ENCODE measurements around the gene DLG1. TPM values are rescaled to one million over a fixed set of nuclear protein-coding genes. Genes with fewer than 3 reads are reported as not detected.
A peak's percentile ranks its signal among the peaks of the same experiment; 100 is the strongest.

The DLG1 gene
- total RNA-seq, 4 donors from 2014 or later: 71.4 to 90.4 (median 80.9) TPM

- Histone ChIP-seq H3K27ac (no peak overlapping the region), H3K4me1 (no peaks in the 10 kb centered on the region), H3K36me3 (no peaks in the 10 kb centered on the region), H3K9me3 (no peaks in the 10 kb centered on the region), H3K27me3 (no peaks in the 10 kb centered on the region), H3K4me3 (no peak overlapping the region)
- WGBS, 2 donors (ENCODE audit: low coverage in 1 of 2): 95 to 100% methylated on average over 4 of the region's 6 CpGs
- TF ChIP-seq EP300 (IDR thresholded peaks at IDR 0.05): no peak
- no peak for TF ChIP-seq CTCF (IDR thresholded peaks at IDR 0.05)
- TF ChIP-seq POLR2AphosphoS5 (IDR thresholded peaks at IDR 0.05): no peak
- TF ChIP-seq POLR2A (IDR thresholded peaks at IDR 0.05): no peak
- ATAC-seq: no peak
These were observed 44.7 kb upstream of the DLG1 start for GRCh38 chr3:197343111-197343510.

- Histone ChIP-seq H3K9me3 (no peaks in the 10 kb centered on the region), H3K4me1 (no peaks in the 10 kb centered on the region), H3K4me3 (no peak overlapping the region), H3K27me3 (no peaks in the 10 kb centered on the region), H3K36me3 (no peaks in the 10 kb centered on the region), H3K27ac (no peak overlapping the region)
- ATAC-seq: no peak
- TF ChIP-seq POLR2A (IDR thresholded peaks at IDR 0.05): no peak
- TF ChIP-seq POLR2AphosphoS5 (IDR thresholded peaks at IDR 0.05): no peak
- TF ChIP-seq CTCF (IDR thresholded peaks at IDR 0.05): no peak
- TF ChIP-seq EP300 (IDR thresholded peaks at IDR 0.05): no peak
These were observed 42.1 kb upstream of the DLG1 start for GRCh38 chr3:197340521-197340871.

GRCh38 chr3:197339841-197340520 lies 41.6 kb upstream of the DLG1 start:
- ATAC-seq: peak; percentile 36
- no peaks in the 10 kb centered on the region for H3K36me3 ChIP-seq
- H3K4me1 ChIP-seq: no peaks in the 10 kb centered on the region
- no peaks in the 10 kb centered on the region for H3K27me3 ChIP-seq
- peak overlapping the region in 1 of 4 donors; percentile 13 for H3K27ac ChIP-seq
- WGBS, 2 donors (ENCODE audit: low coverage in 1 of 2): 20 to 61% methylated on average over 3 to 4 of the region's 12 CpGs
- TF ChIP-seq EP300 (IDR thresholded peaks at IDR 0.05) (no peak), POLR2A (IDR thresholded peaks at IDR 0.05) (no peak), POLR2AphosphoS5 (IDR thresholded peaks at IDR 0.05) (no peak), CTCF (IDR thresholded peaks at IDR 0.05) (no peak)
- H3K4me3 ChIP-seq: no peak overlapping the region
- H3K9me3 ChIP-seq: no peaks in the 10 kb centered on the region

DNA sequence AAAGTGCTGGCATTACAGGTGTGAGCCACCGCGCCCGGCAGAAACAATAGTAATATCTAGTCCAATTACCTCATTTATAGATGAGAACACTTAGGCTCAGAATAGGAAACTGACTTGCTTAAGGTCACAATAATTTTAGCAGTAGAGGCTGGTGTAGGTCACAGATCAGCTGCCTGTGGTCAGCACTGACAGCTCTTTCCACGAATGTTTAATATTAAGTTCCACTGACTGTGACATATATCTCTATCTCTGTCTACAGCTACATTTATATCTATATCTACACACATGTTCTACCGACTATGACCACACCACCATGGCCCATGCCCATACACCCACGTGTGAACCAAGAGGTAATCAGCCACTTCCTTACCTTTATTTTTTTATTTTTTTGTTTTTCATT lies 40.2 kb upstream of the DLG1 start:
- Histone ChIP-seq H3K9me3 (no peaks in the 10 kb centered on the region), H3K27me3 (no peaks in the 10 kb centered on the region), H3K4me3 (no peak overlapping the region), H3K4me1 (no peaks in the 10 kb centered on the region), H3K36me3 (no peaks in the 10 kb centered on the region), H3K27ac (no peak overlapping the region)
- TF ChIP-seq POLR2A (IDR thresholded peaks at IDR 0.05) (no peak), CTCF (IDR thresholded peaks at IDR 0.05) (no peak), POLR2AphosphoS5 (IDR thresholded peaks at IDR 0.05) (no peak)
- 81 to 83% methylated on average over 4 to 5 of the region's 6 CpGs for WGBS, 2 donors (ENCODE audit: low coverage in 1 of 2)
- no peak for ATAC-seq

- Histone ChIP-seq H3K4me1 (no peaks in the 10 kb centered on the region), H3K4me3 (no peak overlapping the region), H3K27ac (no peak overlapping the region), H3K36me3 (no peaks in the 10 kb centered on the region), H3K9me3 (no peaks in the 10 kb centered on the region), H3K27me3 (no peaks in the 10 kb centered on the region)
- WGBS, 2 donors (ENCODE audit: low coverage in 1 of 2): 97 to 100% methylated on average over 3 to 4 of the region's 4 CpGs
- TF ChIP-seq POLR2A (IDR thresholded peaks at IDR 0.05) (no peak), CTCF (IDR thresholded peaks at IDR 0.05) (no peak), POLR2AphosphoS5 (IDR thresholded peaks at IDR 0.05) (no peak), EP300 (IDR thresholded peaks at IDR 0.05) (no peak)
- ATAC-seq: no peak
These were observed 39.2 kb upstream of the DLG1 start for GRCh38 chr3:197337656-197338055.
